Urinary bladder (tissue), 4 donors: Measurements from ENCODE around the gene FHOD1. TPM values are rescaled to one million over a fixed set of nuclear protein-coding genes. Genes with fewer than 3 reads are reported as not detected.

ENCODE experiments used
- DNase-seq: peaks from one replicate; pipeline ENCODE4 v3.0.0-alpha.2; 2015; ENCODE audit errors: extremely low spot score
- H3K27ac ChIP-seq: one replicate; pipeline ENCODE4 v1.5.1; 2013; ENCODE audit warnings: low read depth, mild to moderate bottlenecking, moderate library complexity
- H3K36me3 ChIP-seq: one replicate; pipeline ENCODE4 v1.6.1; 2013; ENCODE audit warnings: mild to moderate bottlenecking, moderate library complexity; ENCODE audit not compliant: insufficient read depth
- H3K4me1 ChIP-seq: one replicate; pipeline ENCODE4 v1.6.1; 2013; ENCODE audit warnings: mild to moderate bottlenecking, moderate library complexity; ENCODE audit not compliant: insufficient read depth
- H3K4me3 ChIP-seq: one replicate; pipeline ENCODE4 v1.5.1; 2013; ENCODE audit warnings: low read depth, low read length
- WGBS: extraction: QIAGEN DNeasy Blood & Tissue Kit; methylation state at CpG from one replicate; pipeline ENCODE4 v1.1.7; 2013; 5-methylcytosine and 5-hydroxymethylcytosine counted together
- polyA plus RNA-seq: library from polyadenylated mRNA; stranded (reverse); fragments of 200-250 nt; gene quantifications from one replicate; pipeline ENCODE4 v1.2.3, GENCODE V29; 2013
- total RNA-seq: library from RNA; depleted of rRNA; stranded (reverse); fragments of >200 nt; gene quantifications from one replicate; pipeline ENCODE4 v1.2.3, GENCODE V29; 2014
- donor health status: healthy with polysubstance abuse.
- donor health status: healthy.

The FHOD1 gene
- total and polyA plus RNA-seq, 2 donors, result 7.5 to 16.4 TPM

DNA sequence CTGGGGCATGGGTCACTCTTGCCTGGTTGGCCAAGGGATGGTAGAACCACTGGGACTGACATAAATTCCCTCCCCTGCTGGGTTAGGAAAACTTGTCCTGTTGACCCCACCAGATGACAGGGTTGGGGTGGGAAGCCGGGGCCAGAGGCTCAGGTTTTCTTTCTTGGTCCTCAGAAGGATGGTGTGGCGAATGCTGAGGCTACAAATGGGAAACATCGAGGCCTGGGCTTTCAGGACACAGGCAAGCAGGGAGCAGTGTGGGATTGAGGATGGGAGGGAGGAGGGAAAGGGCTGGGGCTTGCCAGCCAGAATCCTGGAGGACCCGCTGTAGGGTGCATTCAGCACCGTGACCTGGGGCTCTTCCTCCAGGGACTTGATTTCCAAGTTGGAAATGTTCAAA, 17.6 kb upstream of the FHOD1 start:
- Histone ChIP-seq H3K4me1 (no peaks in the 10 kb centered on the region), H3K36me3 (no peaks in the 10 kb centered on the region), H3K4me3 (no peak overlapping the region), H3K27ac (no peak overlapping the region)
- no peak for DNase-seq
- WGBS, result 86% methylated on average over 5 of the region's 5 CpGs

DNA sequence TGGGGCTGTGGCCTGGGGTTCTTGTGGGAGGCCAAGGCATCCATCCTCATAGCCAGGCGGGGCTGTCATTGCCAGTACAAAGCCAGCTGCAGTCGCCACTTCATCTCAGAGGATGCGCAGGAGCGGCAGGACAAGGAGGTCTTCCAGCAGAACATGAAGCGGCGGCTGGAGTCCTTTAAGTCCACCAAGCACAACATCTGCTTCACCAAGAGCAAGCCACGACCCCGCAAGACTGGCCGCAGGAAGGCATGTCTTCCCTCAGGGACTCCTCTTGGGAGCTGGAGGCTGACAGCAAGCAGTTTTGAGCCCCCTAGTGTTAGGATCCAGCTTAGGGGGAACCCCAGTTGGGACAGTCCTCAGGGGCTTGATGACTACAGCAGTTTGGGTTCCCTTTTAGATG, 17.0 kb upstream of the FHOD1 start:
- no peak overlapping the region for H3K27ac ChIP-seq
- no peaks in the 10 kb centered on the region for H3K4me1 ChIP-seq
- no peak for DNase-seq
- no peak overlapping the region for H3K4me3 ChIP-seq
- H3K36me3 ChIP-seq, result no peaks in the 10 kb centered on the region
- WGBS, result 77% methylated on average over 9 of the region's 9 CpGs

DNA sequence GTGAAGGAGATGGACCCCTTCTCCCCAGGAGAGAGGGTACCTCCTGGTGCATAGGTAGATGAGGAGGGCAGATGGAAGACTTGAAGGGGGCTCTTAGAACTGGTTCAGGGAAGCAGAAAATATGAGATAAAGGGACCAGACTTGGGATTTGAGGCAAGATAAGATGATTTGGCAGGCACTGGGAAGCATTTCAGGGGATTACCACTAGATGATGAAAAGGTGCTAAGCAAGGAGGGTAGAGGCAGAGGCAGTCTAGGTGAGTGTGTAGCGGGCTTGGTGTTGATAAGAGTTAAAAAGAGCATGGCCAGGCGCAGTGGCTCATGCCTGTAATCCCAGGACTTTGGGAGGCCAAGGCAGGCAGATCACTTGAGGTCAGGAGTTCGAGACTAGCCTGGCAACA, 15.9 kb upstream of the FHOD1 start:
- H3K4me1 ChIP-seq, result no peaks in the 10 kb centered on the region
- no peaks in the 10 kb centered on the region for H3K36me3 ChIP-seq
- no peak overlapping the region for H3K4me3 ChIP-seq
- WGBS, result 74% methylated on average over 3 of the region's 3 CpGs
- no peak overlapping the region for H3K27ac ChIP-seq
- DNase-seq, result no peak

DNA sequence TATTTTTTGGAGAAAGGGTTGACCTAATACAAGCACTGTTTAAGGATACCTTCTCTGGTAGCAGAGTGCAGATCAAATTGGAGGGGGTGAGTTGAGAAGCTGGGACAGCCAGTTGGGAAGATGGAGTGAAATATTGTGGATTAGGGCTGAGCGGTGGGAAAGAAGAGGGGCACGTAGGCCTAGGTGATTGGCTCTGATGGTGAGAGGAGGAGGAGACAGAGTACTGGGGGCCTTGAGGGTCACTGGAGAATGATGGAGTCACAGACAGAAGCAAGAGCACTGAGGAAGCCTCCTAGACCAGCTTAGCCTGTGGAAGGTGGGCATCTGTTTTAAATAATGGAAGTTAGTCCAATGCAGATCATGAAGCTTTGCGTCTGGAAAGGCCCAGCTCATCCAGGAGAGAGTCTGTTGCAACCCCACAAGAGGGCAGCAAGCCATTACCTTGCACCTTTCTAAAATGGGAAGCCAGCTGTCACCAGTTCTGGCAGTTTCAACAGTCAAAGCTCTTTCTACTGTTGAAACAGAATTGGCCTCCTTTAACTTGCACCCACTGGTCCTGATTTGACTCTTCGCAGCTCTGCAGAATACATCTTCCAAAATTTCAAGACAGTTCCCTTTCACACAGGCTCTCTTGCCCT, 13.3 kb upstream of the FHOD1 start:
- Histone ChIP-seq H3K4me1 (no peaks in the 10 kb centered on the region), H3K4me3 (no peak overlapping the region), H3K27ac (no peak overlapping the region), H3K36me3 (no peaks in the 10 kb centered on the region)
- DNase-seq, result no peak
- 65% methylated on average over 4 of the region's 4 CpGs for WGBS

DNA sequence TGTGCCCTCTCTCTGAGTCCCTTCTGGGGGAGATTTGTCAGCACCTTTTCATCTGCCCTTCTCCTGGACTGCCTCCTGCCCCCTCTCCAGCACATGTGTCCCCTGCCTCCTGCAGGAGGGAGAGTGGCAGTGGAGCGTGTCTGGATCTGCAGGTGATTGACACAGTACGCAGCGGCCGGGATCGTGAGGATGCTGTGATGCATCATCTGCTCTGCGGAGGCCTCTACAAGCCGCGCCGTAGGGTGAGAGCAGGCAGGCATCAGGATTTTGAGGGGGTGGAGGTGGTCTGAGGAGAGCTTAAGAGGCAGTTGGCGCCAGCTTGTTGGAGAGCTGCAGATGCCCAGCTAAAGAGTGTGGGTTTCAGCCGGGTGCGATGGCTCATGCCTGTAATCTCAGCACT, 12.4 kb upstream of the FHOD1 start:
- no peaks in the 10 kb centered on the region for H3K36me3 ChIP-seq
- DNase-seq, result no peak
- no peak overlapping the region for H3K27ac ChIP-seq
- H3K4me1 ChIP-seq, result no peaks in the 10 kb centered on the region
- WGBS, result 89% methylated on average over 12 of the region's 12 CpGs
- no peak overlapping the region for H3K4me3 ChIP-seq

DNA sequence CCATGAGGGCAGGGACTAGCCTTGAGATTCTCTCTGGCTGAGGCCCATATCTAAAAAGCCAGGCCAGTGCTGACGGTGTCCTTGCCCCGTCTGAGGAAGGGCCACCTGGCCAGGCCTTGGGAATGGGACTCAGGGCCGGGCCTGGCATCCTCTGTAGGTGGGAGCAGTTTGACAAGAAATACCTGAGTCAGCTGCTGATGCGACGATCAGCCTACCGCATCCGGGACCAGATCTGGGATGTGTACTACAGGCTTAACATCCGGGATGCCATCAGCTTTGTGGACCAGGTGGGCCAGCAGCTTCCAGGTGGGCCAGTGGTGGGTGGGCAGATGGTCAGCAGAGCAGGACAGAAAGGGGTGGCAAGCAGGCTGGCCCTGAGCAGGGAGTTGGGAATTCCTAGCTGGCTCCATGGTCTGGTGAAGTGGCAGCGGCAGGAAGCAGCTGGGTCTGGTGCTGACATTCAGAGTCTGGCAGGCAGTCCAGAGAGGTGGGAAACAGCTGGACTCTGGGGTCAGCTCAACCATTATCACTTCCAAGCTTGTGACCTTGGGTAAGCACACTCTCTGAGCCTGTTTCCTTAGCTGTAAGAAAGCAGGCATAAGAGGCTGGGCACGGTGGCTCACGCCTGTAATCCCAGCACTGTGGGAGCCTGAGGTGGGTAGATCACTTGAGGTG, 11.0 kb upstream of the FHOD1 start:
- DNase-seq, result no peak
- H3K4me1 ChIP-seq, result no peaks in the 10 kb centered on the region
- no peak overlapping the region for H3K27ac ChIP-seq
- H3K36me3 ChIP-seq, result no peaks in the 10 kb centered on the region
- H3K4me3 ChIP-seq, result no peak overlapping the region
- WGBS, result 87% methylated on average over 11 of the region's 11 CpGs

DNA sequence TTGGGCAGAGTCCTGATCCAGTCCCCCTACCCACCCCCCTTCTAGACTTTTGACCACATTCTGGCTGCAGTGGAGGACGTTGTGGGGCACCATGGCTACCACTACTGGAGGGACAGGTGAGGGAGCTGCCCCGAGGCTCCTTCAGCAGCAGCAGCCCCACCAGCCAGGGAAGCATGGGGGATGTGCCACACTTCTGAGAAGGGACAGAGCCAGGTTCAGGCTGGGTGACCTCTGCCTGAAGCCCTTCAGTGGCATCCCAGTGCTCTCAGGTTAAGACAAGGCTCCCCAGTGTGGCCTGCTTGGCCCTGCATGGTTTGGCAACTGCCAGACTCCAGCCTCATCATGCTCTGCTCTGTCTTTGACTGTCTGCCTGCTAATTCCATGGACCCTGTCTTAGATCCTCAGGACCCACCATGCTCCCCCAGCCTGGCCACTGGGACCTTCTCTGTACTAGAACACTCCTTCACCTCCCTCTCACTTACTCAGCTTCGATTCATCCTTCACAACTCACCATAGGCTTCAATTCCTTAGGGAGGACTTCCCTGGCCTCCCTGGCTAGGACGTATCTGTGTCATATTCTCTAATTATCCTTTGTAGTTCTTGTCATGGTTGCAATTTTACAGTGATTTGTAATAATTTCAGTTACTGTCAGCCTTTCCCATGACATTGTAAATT, 10.3 kb upstream of the FHOD1 start:
- H3K4me3 ChIP-seq, result no peak overlapping the region
- H3K27ac ChIP-seq, result no peak overlapping the region
- H3K4me1 ChIP-seq, result no peaks in the 10 kb centered on the region
- WGBS, result 84% methylated on average over 4 of the region's 4 CpGs
- H3K36me3 ChIP-seq, result no peaks in the 10 kb centered on the region
- no peak for DNase-seq

DNA sequence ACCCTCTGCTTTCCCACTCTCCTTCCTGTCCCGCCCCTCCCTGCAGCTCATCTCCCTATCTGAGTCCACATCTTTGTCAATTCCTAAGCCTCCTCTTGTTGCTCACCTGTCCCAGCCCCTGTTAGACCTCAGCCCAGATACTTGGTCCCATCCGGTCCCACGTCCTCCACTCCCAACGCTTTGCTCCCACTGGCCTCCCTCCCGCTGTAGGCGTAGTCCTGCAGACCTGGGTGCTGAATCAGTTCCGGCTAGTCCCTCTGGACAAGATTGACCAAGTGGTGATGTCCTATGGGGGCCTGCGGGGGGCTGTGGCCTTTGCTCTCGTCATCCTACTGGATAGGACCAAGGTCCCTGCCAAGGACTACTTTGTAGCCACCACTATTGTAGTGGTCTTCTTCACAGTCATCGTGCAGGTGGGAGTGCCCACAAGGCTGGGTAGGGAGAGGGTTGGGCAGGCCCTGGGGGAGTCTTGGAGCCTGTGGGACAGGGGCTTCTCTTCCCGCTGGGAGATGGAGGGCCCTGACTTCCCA, 9.5 kb upstream of the FHOD1 start:
- Histone ChIP-seq H3K27ac (no peak overlapping the region), H3K4me3 (no peak overlapping the region), H3K4me1 (no peaks in the 10 kb centered on the region), H3K36me3 (no peaks in the 10 kb centered on the region)
- WGBS, result 93% methylated on average over 11 of the region's 11 CpGs
- DNase-seq, result no peak

DNA sequence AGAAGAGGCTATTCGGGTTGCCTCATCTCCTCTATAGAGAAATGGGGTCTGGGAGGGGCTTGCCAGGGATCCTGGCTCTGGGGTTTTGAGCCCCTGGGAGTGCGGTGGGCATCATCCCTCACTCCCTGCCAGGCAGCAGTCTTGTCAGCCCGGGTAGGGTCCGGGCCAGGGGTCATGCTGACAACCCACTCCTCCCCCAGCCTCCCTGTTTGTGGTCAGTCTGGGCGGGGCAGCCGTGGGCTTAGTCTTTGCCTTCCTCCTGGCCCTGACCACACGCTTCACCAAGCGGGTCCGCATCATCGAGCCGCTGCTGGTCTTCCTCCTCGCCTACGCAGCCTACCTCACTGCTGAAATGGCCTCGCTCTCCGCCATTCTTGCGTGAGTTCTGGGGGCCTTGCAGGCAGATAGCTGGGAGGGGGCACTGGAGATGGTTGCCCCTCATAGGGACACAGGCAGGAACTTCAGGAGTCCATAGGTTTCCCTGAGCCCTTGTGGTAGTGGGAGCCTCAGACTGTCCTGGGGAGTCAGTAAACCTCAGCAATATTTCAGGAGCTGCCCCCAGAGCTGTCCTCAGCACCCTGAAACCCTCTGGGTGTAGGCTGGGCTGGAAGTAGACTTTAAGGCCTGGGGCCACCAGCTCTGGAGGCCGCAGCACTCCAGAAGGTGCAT, 8.4 kb upstream of the FHOD1 start:
- H3K27ac ChIP-seq, result no peak overlapping the region
- no peaks in the 10 kb centered on the region for H3K4me1 ChIP-seq
- H3K36me3 ChIP-seq, result no peaks in the 10 kb centered on the region
- DNase-seq, result no peak
- 92% methylated on average over 17 of the region's 17 CpGs for WGBS
- no peak overlapping the region for H3K4me3 ChIP-seq

DNA sequence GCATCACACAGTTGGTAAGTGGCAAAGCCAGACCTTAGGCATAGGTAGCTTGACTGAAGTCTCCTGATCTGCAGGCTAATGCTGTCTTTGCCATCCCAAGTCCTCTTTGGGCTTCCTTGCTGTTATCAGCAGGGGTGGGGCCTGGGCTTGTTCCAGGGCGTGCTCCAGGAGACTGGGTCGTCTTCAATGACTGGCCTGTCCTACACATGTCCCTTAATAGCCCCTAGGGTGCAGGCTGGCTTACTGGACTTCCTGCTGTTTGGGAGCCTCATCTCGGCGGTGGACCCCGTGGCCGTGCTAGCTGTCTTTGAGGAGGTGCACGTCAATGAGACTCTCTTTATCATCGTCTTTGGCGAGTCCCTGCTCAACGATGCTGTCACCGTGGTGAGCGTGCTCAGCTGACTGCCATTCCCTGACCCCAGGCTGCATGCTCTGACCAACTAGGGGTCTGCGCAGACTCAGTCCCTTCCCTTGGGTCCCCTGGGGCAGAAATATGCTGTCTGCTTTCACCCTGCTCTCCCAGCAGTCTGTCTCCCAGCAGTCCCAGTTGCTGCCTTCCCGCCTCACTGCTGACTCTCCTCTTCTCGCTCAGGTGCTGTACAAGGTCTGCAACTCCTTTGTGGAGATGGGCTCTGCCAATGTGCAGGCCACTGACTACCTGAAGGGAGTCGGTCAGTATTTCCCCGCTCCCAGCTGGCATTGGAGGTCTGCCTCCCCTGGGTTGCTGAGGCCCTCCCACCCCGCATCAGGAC, 7.7 kb upstream of the FHOD1 start:
- 86% methylated on average over 18 of the region's 18 CpGs for WGBS
- no peaks in the 10 kb centered on the region for H3K36me3 ChIP-seq
- DNase-seq, result no peak
- no peak overlapping the region for H3K4me3 ChIP-seq
- H3K27ac ChIP-seq, result no peak overlapping the region
- no peaks in the 10 kb centered on the region for H3K4me1 ChIP-seq

DNA sequence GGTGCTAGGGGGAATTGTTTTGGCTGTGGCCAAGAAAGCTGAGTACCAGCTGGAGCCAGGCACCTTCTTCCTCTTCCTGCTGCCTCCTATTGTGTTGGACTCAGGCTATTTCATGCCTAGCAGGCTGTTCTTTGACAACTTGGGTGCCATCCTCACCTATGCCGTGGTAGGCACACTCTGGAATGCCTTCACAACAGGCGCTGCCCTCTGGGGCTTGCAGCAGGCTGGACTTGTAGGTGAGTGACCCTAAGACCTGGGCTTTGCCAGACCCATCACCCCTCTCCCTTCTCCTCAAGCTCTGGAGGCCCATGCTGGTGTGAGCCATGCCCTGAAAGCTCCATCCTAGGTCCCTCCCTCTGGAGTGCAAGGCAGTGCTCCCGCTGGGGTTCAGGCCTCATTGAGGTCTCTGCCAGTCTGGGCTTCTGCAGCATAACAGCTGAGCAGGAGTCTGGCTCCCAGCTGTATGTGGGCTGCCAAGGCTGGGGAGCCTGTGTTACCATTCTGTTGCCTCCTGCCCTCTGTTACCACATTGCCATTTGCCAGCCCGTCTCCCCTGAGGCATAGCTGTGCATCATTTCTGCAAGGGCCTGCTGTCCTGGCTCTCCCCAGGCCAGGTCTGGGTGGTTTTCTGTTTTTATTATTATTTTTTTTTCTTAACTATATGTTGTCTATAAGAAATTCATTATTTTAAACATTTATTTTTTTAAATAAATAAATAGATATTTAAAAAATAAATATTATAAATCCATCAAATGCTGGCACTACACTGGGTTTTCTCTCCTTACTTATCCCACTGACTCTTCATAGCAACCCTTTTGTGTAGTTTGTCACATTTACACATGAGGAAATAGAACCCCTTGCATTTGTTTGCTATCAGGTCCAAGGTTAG, 5.6 kb upstream of the FHOD1 start:
- no peak overlapping the region for H3K27ac ChIP-seq
- no peak overlapping the region for H3K4me3 ChIP-seq
- no peak for DNase-seq
- 93% methylated on average over 4 of the region's 4 CpGs for WGBS
- H3K36me3 ChIP-seq, result no peaks in the 10 kb centered on the region
- no peaks in the 10 kb centered on the region for H3K4me1 ChIP-seq

DNA sequence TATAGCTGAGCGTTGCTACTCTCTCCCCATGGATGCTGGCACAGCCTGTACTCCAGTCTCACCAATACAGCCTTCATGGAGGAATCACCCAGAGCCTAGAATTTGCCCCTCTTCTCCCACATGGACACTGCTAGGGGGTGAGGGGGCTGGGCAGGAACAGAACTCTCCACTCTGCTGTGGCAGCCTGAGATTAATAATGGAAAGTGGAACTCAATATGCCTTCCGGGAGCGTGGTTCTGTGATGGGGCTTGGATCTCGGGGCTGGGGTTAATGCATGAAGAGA, 2.7 kb upstream of the FHOD1 start:
- H3K4me3 ChIP-seq, result no peak overlapping the region
- H3K4me1 ChIP-seq, result no peaks in the 10 kb centered on the region
- no peak overlapping the region for H3K27ac ChIP-seq
- no peak for DNase-seq
- WGBS, result 63% methylated on average over 4 of the region's 4 CpGs
- H3K36me3 ChIP-seq, result no peaks in the 10 kb centered on the region
